HL-60 (cell line): Measurements from ENCODE around the gene STX2.
A peak's percentile ranks its signal among the peaks of the same experiment; 100 is the strongest.
"Not testable (repeated sequence)": the region's sequence is repeated elsewhere in the genome, so short reads cannot be mapped to it uniquely, and the experiment has no call there.

Experiments used
- DNase-seq, 2 experiments: peaks; one replicate each; pipeline ENCODE4 v3.0.0-alpha.2; 2010 to 2020; ENCODE audit warnings: low read depth in 1 of 2, low spot score in 1 of 2
- H3K27ac ChIP-seq: fragments of 250-450 bp; sonication (Bioruptor Pico); replicated peaks from 2 replicates; pipeline ENCODE4 v1.5.1; 2020; ENCODE audit warnings: mild to moderate bottlenecking, moderate library complexity
- H3K27me3 ChIP-seq: fragments of 250-450 bp; sonication (Bioruptor Pico); 2 replicates; pipeline ENCODE4 v1.5.1; 2021; ENCODE audit warnings: mild to moderate bottlenecking, moderate library complexity; ENCODE audit not compliant: insufficient read depth, poor library complexity, severe bottlenecking
- H3K4me3 ChIP-seq: replicated peaks from 2 replicates; pipeline ENCODE4 v1.5.1; 2011; ENCODE audit warnings: mild to moderate bottlenecking, control low read depth, low read length; ENCODE audit not compliant: insufficient read depth
- GABPA ChIP-seq: IDR thresholded peaks from 2 replicates; pipeline ENCODE4 v1.6.1; 2012; ENCODE audit warnings: low read depth
- POLR2AphosphoS5 ChIP-seq: IDR thresholded peaks from 2 replicates; pipeline ENCODE4 v1.6.1; 2012; ENCODE audit warnings: low read depth
- SPI1 ChIP-seq: IDR thresholded peaks from 2 replicates; pipeline ENCODE4 v1.6.1; 2012; ENCODE audit warnings: low read depth, mild to moderate bottlenecking, borderline replicate concordance
- long read RNA-seq: library from polyadenylated mRNA; unstranded; transcript quantifications from one replicate; pipeline ENCODE4 v2.0.0, GENCODE V29; 2020
- TF ChIP-seq, protein P1 (sequence below): IDR thresholded peaks from 2 replicates; pipeline ENCODE4 v1.6.1; 2012; ENCODE audit warnings: low read depth; ENCODE audit not compliant: insufficient replicate concordance
- TF ChIP-seq, protein P2 (sequence below): IDR thresholded peaks from one replicate; pipeline ENCODE4 v1.5.1; 2011; ENCODE audit warnings: low read length, control low read depth, inconsistent platforms; ENCODE audit not compliant: insufficient read depth

Gene STX2
- long read RNA-seq, partial matches to known transcripts, result 1 of 1 reads
- long read RNA-seq, other reads (novel, unspliced or antisense), result 0 of 1 reads

- Histone ChIP-seq H3K4me3 (peak within 1 kb of the TSS; percentile 62), H3K27ac (no peak within 1 kb of the TSS), H3K27me3 (no peaks in the 10 kb centered on the region)
- TF ChIP-seq SPI1 (no peak), GABPA (no peak), POLR2AphosphoS5 (no peak)
- TF ChIP-seq, protein P1, sequence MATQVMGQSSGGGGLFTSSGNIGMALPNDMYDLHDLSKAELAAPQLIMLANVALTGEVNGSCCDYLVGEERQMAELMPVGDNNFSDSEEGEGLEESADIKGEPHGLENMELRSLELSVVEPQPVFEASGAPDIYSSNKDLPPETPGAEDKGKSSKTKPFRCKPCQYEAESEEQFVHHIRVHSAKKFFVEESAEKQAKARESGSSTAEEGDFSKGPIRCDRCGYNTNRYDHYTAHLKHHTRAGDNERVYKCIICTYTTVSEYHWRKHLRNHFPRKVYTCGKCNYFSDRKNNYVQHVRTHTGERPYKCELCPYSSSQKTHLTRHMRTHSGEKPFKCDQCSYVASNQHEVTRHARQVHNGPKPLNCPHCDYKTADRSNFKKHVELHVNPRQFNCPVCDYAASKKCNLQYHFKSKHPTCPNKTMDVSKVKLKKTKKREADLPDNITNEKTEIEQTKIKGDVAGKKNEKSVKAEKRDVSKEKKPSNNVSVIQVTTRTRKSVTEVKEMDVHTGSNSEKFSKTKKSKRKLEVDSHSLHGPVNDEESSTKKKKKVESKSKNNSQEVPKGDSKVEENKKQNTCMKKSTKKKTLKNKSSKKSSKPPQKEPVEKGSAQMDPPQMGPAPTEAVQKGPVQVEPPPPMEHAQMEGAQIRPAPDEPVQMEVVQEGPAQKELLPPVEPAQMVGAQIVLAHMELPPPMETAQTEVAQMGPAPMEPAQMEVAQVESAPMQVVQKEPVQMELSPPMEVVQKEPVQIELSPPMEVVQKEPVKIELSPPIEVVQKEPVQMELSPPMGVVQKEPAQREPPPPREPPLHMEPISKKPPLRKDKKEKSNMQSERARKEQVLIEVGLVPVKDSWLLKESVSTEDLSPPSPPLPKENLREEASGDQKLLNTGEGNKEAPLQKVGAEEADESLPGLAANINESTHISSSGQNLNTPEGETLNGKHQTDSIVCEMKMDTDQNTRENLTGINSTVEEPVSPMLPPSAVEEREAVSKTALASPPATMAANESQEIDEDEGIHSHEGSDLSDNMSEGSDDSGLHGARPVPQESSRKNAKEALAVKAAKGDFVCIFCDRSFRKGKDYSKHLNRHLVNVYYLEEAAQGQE, result no peak
- TF ChIP-seq, protein P2, sequence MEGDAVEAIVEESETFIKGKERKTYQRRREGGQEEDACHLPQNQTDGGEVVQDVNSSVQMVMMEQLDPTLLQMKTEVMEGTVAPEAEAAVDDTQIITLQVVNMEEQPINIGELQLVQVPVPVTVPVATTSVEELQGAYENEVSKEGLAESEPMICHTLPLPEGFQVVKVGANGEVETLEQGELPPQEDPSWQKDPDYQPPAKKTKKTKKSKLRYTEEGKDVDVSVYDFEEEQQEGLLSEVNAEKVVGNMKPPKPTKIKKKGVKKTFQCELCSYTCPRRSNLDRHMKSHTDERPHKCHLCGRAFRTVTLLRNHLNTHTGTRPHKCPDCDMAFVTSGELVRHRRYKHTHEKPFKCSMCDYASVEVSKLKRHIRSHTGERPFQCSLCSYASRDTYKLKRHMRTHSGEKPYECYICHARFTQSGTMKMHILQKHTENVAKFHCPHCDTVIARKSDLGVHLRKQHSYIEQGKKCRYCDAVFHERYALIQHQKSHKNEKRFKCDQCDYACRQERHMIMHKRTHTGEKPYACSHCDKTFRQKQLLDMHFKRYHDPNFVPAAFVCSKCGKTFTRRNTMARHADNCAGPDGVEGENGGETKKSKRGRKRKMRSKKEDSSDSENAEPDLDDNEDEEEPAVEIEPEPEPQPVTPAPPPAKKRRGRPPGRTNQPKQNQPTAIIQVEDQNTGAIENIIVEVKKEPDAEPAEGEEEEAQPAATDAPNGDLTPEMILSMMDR, result no peak
- DNase-seq, result peak; percentile 45 to 69
Measured at GRCh38 chr12:130838951-130839769, at the start of gene STX2. STX2 (minus strand) TSS chr12:130839250; CDS start chr12:130839099, 151 bp downstream.

- H3K4me3 ChIP-seq, result not testable (repeated sequence)
Measured at GRCh38 chr12:130887190-130887589, 48.1 kb upstream of the STX2 start.

GRCh38 chr12:130881548-130881947 lies 42.5 kb upstream of the STX2 start:
- Histone ChIP-seq H3K27ac (no peak overlapping the region), H3K27me3 (peaks cover 2% of the 10 kb centered on the region), H3K4me3 (no peak overlapping the region)
- TF ChIP-seq POLR2AphosphoS5, result no peak
- no peak for TF ChIP-seq SPI1
- TF ChIP-seq, protein P2, result no peak
- TF ChIP-seq GABPA, result no peak
- TF ChIP-seq, protein P1, result no peak
- no peak for DNase-seq

More at GRCh38 chr12:130887190-130887589, 48.1 kb upstream of the STX2 start:
- DNase-seq, H3K27ac ChIP-seq, H3K27me3 ChIP-seq: not testable (repeated sequence)

DNA sequence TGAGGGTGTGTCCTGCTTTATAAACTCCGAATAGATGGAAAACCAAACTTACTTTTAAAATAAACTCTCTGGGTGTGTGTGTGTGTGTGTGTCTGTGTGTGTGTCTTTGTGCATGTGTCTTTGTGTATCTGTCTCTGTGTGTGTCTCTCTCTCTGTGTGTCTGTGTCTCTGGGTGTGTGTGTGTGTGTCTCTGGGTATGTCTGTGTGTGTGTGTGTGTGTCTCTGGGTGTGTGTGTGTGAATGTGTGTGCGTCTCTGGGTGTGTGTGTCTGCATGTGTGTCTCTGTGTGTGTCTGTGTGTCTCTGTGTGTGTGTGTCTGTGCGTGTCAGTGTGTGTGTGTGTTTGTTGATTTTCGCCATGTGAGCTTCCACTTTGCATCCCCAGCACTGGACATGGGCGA lies 42.0 kb upstream of the STX2 start:
- no peak overlapping the region for H3K27ac ChIP-seq
- H3K4me3 ChIP-seq, result no peak overlapping the region
- DNase-seq, result no peak
- peaks cover 2% of the 10 kb centered on the region for H3K27me3 ChIP-seq
- TF ChIP-seq POLR2AphosphoS5 (no peak), GABPA (no peak), SPI1 (no peak)
- TF ChIP-seq, protein P2, result no peak
- TF ChIP-seq, protein P1, result no peak
